A673 (cell line): ENCODE data around the gene DDX11.
"Not testable (repeated sequence)": the region's sequence is repeated elsewhere in the genome, so short reads cannot be mapped to it uniquely, and the experiment has no call there.

Experiments used
- CTCF ChIP-seq: fragments of 300-800, 200-600 bp; sonication (generic); conservative IDR thresholded peaks from 2 replicates; pipeline ENCODE4 v1.5.1; 2017; ENCODE audit warnings: low read depth, mild to moderate bottlenecking, antibody characterized with exemption, low read length, moderate library complexity, mixed read lengths
- EZH2 ChIP-seq: fragments of 200-600 bp; sonication (generic); IDR thresholded peaks from 2 replicates; pipeline ENCODE4 v1.6.1; 2017; ENCODE audit warnings: borderline replicate concordance, low read depth, mild to moderate bottlenecking, mixed read lengths, antibody characterized with exemption, low read length; ENCODE audit not compliant: poor library complexity, severe bottlenecking

- not testable (repeated sequence) for TF ChIP-seq CTCF, EZH2
Measured at GRCh38 chr12:31052666-31053439, 20.8 kb upstream of the DDX11 start.
